ENCODE results near the gene COL28A1. TPM values are rescaled to one million over a fixed set of nuclear protein-coding genes. Genes with fewer than 3 reads are reported as not detected.

The COL28A1 gene
- total RNA-seq, 4 donors from 2014 or later, result 15.1 to 23.7 (median 18.3) TPM

DNA sequence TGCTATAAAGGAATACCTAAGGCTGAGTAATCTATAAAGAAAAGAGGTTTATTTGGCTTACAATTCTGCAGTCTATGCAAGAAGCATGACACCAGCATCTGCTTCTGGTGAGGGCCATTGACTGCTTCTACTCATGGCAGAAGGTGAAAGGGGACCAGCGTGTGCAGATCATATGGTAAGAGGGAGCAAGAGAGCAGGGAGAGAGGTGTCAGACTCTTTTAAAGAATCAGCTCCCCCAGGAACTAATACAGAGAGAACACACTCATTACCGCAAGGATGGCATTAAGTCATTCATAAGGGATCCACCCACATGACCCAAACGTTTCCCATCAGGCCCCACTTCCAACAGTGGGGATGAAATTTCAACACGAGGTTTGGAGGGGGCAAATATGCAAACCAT is 3.5 kb upstream of the COL28A1 start:
- intact Hi-C loops (cut with DNase I), result no loop called here
- DNase-seq (ENCODE audit: extremely low spot score), result no peak
- WGBS, result 74% methylated on average over 4 of the region's 4 CpGs
- Histone ChIP-seq H3K9me3 (no peaks in the 10 kb centered on the region), H3K27me3 (no peaks in the 10 kb centered on the region), H3K27ac (replicated peaks in 1 of 4) (no peak overlapping the region), H3K4me1 (no peaks in the 10 kb centered on the region), H3K4me3 (no peak overlapping the region), H3K36me3 (no peaks in the 10 kb centered on the region)
- TF ChIP-seq, protein P1, sequence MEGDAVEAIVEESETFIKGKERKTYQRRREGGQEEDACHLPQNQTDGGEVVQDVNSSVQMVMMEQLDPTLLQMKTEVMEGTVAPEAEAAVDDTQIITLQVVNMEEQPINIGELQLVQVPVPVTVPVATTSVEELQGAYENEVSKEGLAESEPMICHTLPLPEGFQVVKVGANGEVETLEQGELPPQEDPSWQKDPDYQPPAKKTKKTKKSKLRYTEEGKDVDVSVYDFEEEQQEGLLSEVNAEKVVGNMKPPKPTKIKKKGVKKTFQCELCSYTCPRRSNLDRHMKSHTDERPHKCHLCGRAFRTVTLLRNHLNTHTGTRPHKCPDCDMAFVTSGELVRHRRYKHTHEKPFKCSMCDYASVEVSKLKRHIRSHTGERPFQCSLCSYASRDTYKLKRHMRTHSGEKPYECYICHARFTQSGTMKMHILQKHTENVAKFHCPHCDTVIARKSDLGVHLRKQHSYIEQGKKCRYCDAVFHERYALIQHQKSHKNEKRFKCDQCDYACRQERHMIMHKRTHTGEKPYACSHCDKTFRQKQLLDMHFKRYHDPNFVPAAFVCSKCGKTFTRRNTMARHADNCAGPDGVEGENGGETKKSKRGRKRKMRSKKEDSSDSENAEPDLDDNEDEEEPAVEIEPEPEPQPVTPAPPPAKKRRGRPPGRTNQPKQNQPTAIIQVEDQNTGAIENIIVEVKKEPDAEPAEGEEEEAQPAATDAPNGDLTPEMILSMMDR (IDR thresholded peaks at IDR 0.05), result no peak
- TF ChIP-seq POLR2A (IDR thresholded peaks at IDR 0.05; ENCODE audit: low read depth) (no peak), POLR2AphosphoS5 (IDR thresholded peaks at IDR 0.05) (no peak), EP300 (IDR thresholded peaks at IDR 0.05) (no peak)

DNA sequence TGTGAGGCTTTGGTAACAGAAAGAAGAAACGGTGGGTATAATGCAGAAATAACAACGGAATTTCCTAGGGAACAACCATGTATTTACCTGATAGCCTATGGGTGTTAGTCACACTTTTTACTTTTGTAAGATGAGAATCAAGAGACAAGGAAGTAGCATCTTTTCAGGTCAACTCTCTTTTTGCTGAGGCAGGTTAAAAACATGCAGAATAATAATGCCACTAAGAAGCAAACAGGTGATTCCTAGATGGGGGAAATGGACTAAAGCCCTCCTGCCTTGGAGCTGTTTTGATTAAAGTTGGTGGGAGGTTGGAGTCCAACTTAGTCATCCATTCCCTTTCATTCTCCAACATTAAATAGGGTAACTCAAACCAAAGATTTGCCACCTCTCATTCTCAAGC is 2.0 kb upstream of the COL28A1 start:
- Histone ChIP-seq H3K27ac (replicated peaks in 1 of 4) (no peak overlapping the region), H3K27me3 (no peaks in the 10 kb centered on the region), H3K36me3 (no peaks in the 10 kb centered on the region), H3K9me3 (no peaks in the 10 kb centered on the region), H3K4me3 (no peak overlapping the region), H3K4me1 (no peaks in the 10 kb centered on the region)
- WGBS, result 91% methylated on average over 2 of the region's 2 CpGs
- intact Hi-C loops (cut with DNase I), result no loop called here
- DNase-seq (ENCODE audit: extremely low spot score), result no peak
- TF ChIP-seq POLR2AphosphoS5 (IDR thresholded peaks at IDR 0.05) (no peak), EP300 (IDR thresholded peaks at IDR 0.05) (no peak), POLR2A (IDR thresholded peaks at IDR 0.05; ENCODE audit: low read depth) (no peak)
- TF ChIP-seq, protein P1 (IDR thresholded peaks at IDR 0.05), result no peak

DNA sequence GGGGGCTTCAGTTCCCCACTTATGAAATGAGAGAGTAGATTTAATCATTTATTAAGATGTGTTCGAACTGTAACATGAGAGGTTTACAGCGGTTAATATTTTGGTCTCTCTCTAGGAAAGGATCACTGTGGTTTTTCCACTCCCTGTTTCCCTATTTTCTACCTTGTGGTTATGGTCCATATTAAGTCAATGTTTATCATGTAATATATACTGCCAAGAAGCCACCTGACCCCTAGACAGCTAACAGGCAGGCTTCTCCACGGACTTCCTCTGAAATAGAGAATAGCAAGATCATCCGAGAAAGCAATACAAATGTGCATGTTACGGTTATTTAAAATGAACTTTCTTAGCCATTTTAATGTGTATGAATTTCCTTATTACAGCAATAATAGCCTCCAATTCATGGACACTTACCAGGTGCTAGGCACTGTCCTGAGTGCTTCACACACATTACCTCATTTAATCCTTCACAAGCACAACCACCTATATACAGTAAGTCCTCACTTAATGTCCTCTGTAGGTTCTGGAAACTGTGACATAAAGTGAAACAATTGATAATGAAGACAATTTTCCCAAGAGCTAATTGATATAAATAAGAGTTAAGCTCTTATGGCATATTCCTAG is 835 bp upstream of the COL28A1 start:
- WGBS, result 69% methylated on average over 5 of the region's 5 CpGs
- no peak for DNase-seq (ENCODE audit: extremely low spot score)
- intact Hi-C loops (cut with DNase I), result no loop called here
- Histone ChIP-seq H3K27me3 (no peaks in the 10 kb centered on the region), H3K4me3 (no peak overlapping the region), H3K27ac (replicated peaks in 1 of 4) (no peak overlapping the region), H3K9me3 (no peaks in the 10 kb centered on the region), H3K4me1 (no peaks in the 10 kb centered on the region), H3K36me3 (no peaks in the 10 kb centered on the region)
- TF ChIP-seq POLR2AphosphoS5 (IDR thresholded peaks at IDR 0.05) (no peak), POLR2A (IDR thresholded peaks at IDR 0.05; ENCODE audit: low read depth) (no peak), EP300 (IDR thresholded peaks at IDR 0.05) (no peak)
- TF ChIP-seq, protein P1 (IDR thresholded peaks at IDR 0.05), result no peak

DNA sequence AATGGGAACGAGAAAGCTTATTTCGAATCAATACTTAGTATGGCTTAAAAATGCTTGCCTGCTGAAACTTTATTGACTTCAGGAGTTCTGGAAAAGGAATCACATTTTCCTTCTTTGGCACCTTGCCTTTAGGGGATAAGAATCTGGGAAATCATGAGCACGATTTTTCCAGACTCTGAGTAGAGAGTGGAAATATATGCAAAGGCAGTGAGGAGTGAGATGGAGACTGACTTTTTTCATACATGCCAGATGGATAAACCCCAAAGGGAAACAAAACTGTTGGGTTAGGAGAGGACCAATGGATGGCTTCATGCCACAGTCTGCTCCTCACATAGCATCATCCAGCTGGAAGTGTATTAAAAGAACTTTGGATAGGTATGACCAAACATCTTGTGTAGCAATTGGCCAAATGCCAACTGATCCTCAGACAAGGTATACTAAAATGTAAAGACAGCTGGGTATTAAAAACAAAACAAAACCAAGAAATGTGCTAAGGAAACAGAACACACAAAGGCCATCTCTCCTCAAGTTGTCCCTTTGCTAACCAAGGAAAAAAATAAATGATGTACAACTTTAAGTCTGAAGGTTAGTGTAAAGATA is 1.7 kb downstream of the COL28A1 start:
- no peaks in the 10 kb centered on the region for H3K9me3 ChIP-seq
- 83% methylated on average over 3 of the region's 3 CpGs for WGBS
- H3K4me3 ChIP-seq, result peak overlapping the region in 2 of 4 donors; percentile 6 to 20

More for the DNA sequence above, 1.7 kb downstream of the COL28A1 start:
- TF ChIP-seq, protein P1 (IDR thresholded peaks at IDR 0.05), result no peak
- TF ChIP-seq POLR2A (IDR thresholded peaks at IDR 0.05; ENCODE audit: low read depth) (no peak), POLR2AphosphoS5 (IDR thresholded peaks at IDR 0.05) (no peak), EP300 (IDR thresholded peaks at IDR 0.05) (no peak)
- no peak for DNase-seq (ENCODE audit: extremely low spot score)
- Histone ChIP-seq H3K27ac (replicated peaks in 1 of 4) (no peak overlapping the region), H3K36me3 (no peaks in the 10 kb centered on the region), H3K27me3 (no peaks in the 10 kb centered on the region), H3K4me1 (no peaks in the 10 kb centered on the region)
- intact Hi-C loops (cut with DNase I), result no loop called here
